ENCODE measurements around the gene KRTDAP. TPM values are rescaled to one million over a fixed set of nuclear protein-coding genes. Genes with fewer than 3 reads are reported as not detected.

Gene KRTDAP
- total RNA-seq, 2 experiments from 2014 or later, result not detected

- Mint-ChIP-seq H3K4me1 (peaks cover 14% of the 10 kb centered on the region), H3K4me3 (no peak overlapping the region), H3K27ac (no peak overlapping the region), H3K9me3 (ENCODE audit: low read depth) (no peaks in the 10 kb centered on the region), H3K27me3 (peaks cover 63% of the 10 kb centered on the region), H3K36me3 (no peaks in the 10 kb centered on the region)
- peak; percentile 57 for ATAC-seq
- CTCF ChIA-PET, result interaction anchor here (0.9 to 5.4 kb wide), 10 partner anchors 8 to 156 kb away, joined by 3 to 34 read pairs (median 4); no protein-coding TSS in a partner anchor
- DNase-seq, result peak; percentile 62
These were observed 18.9 kb upstream of the KRTDAP start for GRCh38 chr19:35509018-35509652.

GRCh38 chr19:35508129-35508528 lies 17.9 kb upstream of the KRTDAP start:
- Mint-ChIP-seq H3K27me3 (peaks cover 67% of the 10 kb centered on the region), H3K4me1 (peaks cover 14% of the 10 kb centered on the region), H3K9me3 (ENCODE audit: low read depth) (no peaks in the 10 kb centered on the region), H3K27ac (no peak overlapping the region), H3K36me3 (no peaks in the 10 kb centered on the region), H3K4me3 (no peak overlapping the region)
- CTCF ChIA-PET, result interaction anchor here (1.2 to 5.4 kb wide), 5 partner anchors 9 to 155 kb away, joined by 3 to 34 read pairs (median 10); no protein-coding TSS in a partner anchor
- no peak for ATAC-seq
- DNase-seq, result no peak

GRCh38 chr19:35507561-35507960 lies 17.3 kb upstream of the KRTDAP start:
- CTCF ChIA-PET, result interaction anchor here (5.4 kb wide), 1 partner anchor 11 kb away, joined by 34 read pairs; no protein-coding TSS in a partner anchor
- Mint-ChIP-seq H3K27me3 (peaks cover 67% of the 10 kb centered on the region), H3K27ac (no peak overlapping the region), H3K9me3 (ENCODE audit: low read depth) (no peaks in the 10 kb centered on the region), H3K4me1 (peaks cover 14% of the 10 kb centered on the region), H3K4me3 (no peak overlapping the region), H3K36me3 (no peaks in the 10 kb centered on the region)
- DNase-seq (no peak), ATAC-seq (no peak)

GRCh38 chr19:35506011-35506410 lies 15.7 kb upstream of the KRTDAP start:
- peaks cover 14% of the 10 kb centered on the region for H3K4me1 Mint-ChIP-seq
- DNase-seq, result no peak
- CTCF ChIA-PET, result interaction anchor here (5.4 kb wide), 1 partner anchor 10 kb away, joined by 34 read pairs; no protein-coding TSS in a partner anchor
- no peak for ATAC-seq
- H3K4me3 Mint-ChIP-seq, result no peak overlapping the region
- H3K27ac Mint-ChIP-seq, result no peak overlapping the region
- H3K9me3 Mint-ChIP-seq (ENCODE audit: low read depth), result no peaks in the 10 kb centered on the region
- H3K36me3 Mint-ChIP-seq, result no peaks in the 10 kb centered on the region
- peaks cover 55% of the 10 kb centered on the region for H3K27me3 Mint-ChIP-seq

GRCh38 chr19:35502751-35503150 lies 12.5 kb upstream of the KRTDAP start:
- Mint-ChIP-seq H3K27me3 (peaks cover 26% of the 10 kb centered on the region), H3K9me3 (ENCODE audit: low read depth) (no peaks in the 10 kb centered on the region), H3K4me3 (no peak overlapping the region), H3K36me3 (no peaks in the 10 kb centered on the region), H3K4me1 (no peaks in the 10 kb centered on the region), H3K27ac (no peak overlapping the region)
- CTCF ChIA-PET, result interaction anchor here (1.1 to 1.2 kb wide), 3 partner anchors 8 to 150 kb away, joined by 3 to 5 read pairs (median 4); no protein-coding TSS in a partner anchor
- ATAC-seq, result no peak
- DNase-seq, result no peak

GRCh38 chr19:35501684-35502083 lies 11.4 kb upstream of the KRTDAP start:
- H3K4me3 Mint-ChIP-seq, result no peak overlapping the region
- H3K9me3 Mint-ChIP-seq (ENCODE audit: low read depth), result no peaks in the 10 kb centered on the region
- DNase-seq, result no peak
- no peak overlapping the region for H3K27ac Mint-ChIP-seq
- H3K27me3 Mint-ChIP-seq, result peaks cover 17% of the 10 kb centered on the region
- no peaks in the 10 kb centered on the region for H3K4me1 Mint-ChIP-seq
- H3K36me3 Mint-ChIP-seq, result no peaks in the 10 kb centered on the region
- CTCF ChIA-PET, result interaction anchor here (1.1 kb wide), 1 partner anchor 9 kb away, joined by 3 read pairs; no protein-coding TSS in a partner anchor
- no peak for ATAC-seq

GRCh38 chr19:35500611-35501010 lies 10.3 kb upstream of the KRTDAP start:
- Mint-ChIP-seq H3K4me3 (no peak overlapping the region), H3K36me3 (no peaks in the 10 kb centered on the region), H3K27ac (no peak overlapping the region), H3K4me1 (no peaks in the 10 kb centered on the region), H3K27me3 (peaks cover 11% of the 10 kb centered on the region), H3K9me3 (ENCODE audit: low read depth) (no peaks in the 10 kb centered on the region)
- CTCF ChIA-PET, result interaction anchor here (0.6 to 1.0 kb wide), 2 partner anchors 9 to 147 kb away, joined by 3 read pairs; no protein-coding TSS in a partner anchor
- no peak for ATAC-seq
- DNase-seq, result no peak

GRCh38 chr19:35498984-35499527 lies 8.8 kb upstream of the KRTDAP start:
- no peak overlapping the region for H3K4me3 Mint-ChIP-seq
- CTCF ChIA-PET, result no interaction called here
- H3K36me3 Mint-ChIP-seq, result no peaks in the 10 kb centered on the region
- peaks cover 3% of the 10 kb centered on the region for H3K4me1 Mint-ChIP-seq
- DNase-seq (no peak), ATAC-seq (no peak)
- H3K9me3 Mint-ChIP-seq (ENCODE audit: low read depth), result no peaks in the 10 kb centered on the region
- H3K27ac Mint-ChIP-seq, result no peak overlapping the region
- peaks cover 3% of the 10 kb centered on the region for H3K27me3 Mint-ChIP-seq

GRCh38 chr19:35498220-35498619 lies 8.0 kb upstream of the KRTDAP start:
- DNase-seq, result no peak
- no peak for ATAC-seq
- Mint-ChIP-seq H3K27ac (no peak overlapping the region), H3K27me3 (peaks cover 3% of the 10 kb centered on the region), H3K36me3 (no peaks in the 10 kb centered on the region), H3K4me3 (no peak overlapping the region), H3K9me3 (ENCODE audit: low read depth) (no peaks in the 10 kb centered on the region), H3K4me1 (peaks cover 3% of the 10 kb centered on the region)
- CTCF ChIA-PET, result interaction anchor here (1.7 to 4.0 kb wide), 2 partner anchors 8 to 29 kb away, joined by 4 to 34 read pairs; no protein-coding TSS in a partner anchor

- CTCF ChIA-PET, result interaction anchor here (1.0 to 4.5 kb wide), 5 partner anchors 9 to 430 kb away, joined by 3 to 51 read pairs (median 4); no protein-coding TSS in a partner anchor
- no peak overlapping the region for H3K27ac Mint-ChIP-seq
- no peaks in the 10 kb centered on the region for H3K36me3 Mint-ChIP-seq
- no peak overlapping the region for H3K4me3 Mint-ChIP-seq
- H3K27me3 Mint-ChIP-seq, result peaks cover 9% of the 10 kb centered on the region
- H3K9me3 Mint-ChIP-seq (ENCODE audit: low read depth), result no peaks in the 10 kb centered on the region
- DNase-seq, result no peak
- peaks cover 3% of the 10 kb centered on the region for H3K4me1 Mint-ChIP-seq
- no peak for ATAC-seq
These were observed 7.1 kb upstream of the KRTDAP start for GRCh38 chr19:35497406-35497805.

GRCh38 chr19:35495107-35496064 lies 5.1 kb upstream of the KRTDAP start:
- Mint-ChIP-seq H3K4me3 (no peak overlapping the region), H3K4me1 (peaks cover 3% of the 10 kb centered on the region), H3K27me3 (peaks cover 19% of the 10 kb centered on the region), H3K27ac (no peak overlapping the region), H3K36me3 (no peaks in the 10 kb centered on the region), H3K9me3 (ENCODE audit: low read depth) (no peaks in the 10 kb centered on the region)
- DNase-seq (peak; percentile 72), ATAC-seq (peak; percentile 91)
- CTCF ChIA-PET, result interaction anchor here (0.7 to 4.5 kb wide), 42 partner anchors 8 to 459 kb away, joined by 3 to 51 read pairs (median 4); partner anchors contain the start of genes FFAR1, FFAR2, FFAR3 and LGI4

- ATAC-seq (no peak), DNase-seq (no peak)
- Mint-ChIP-seq H3K27ac (no peak overlapping the region), H3K27me3 (peaks cover 19% of the 10 kb centered on the region), H3K4me3 (no peak overlapping the region), H3K36me3 (no peaks in the 10 kb centered on the region), H3K4me1 (peaks cover 3% of the 10 kb centered on the region), H3K9me3 (ENCODE audit: low read depth) (no peaks in the 10 kb centered on the region)
- CTCF ChIA-PET, result interaction anchor here (1.3 to 4.5 kb wide), 5 partner anchors 17 to 141 kb away, joined by 4 to 51 read pairs (median 5); partner anchors contain the start of gene FFAR2
These were observed 3.7 kb upstream of the KRTDAP start for GRCh38 chr19:35493971-35494370.

Data from activated CD8-positive, alpha-beta memory T cell treated with anti-CD3 and anti-CD28 coated beads, Interleukin-2, amount 10 ng/mL, durations not matched to agents 7 days and 5 days (primary cell).